Measurements from ENCODE around the gene BMP5. TPM values are rescaled to one million over a fixed set of nuclear protein-coding genes. Genes with fewer than 3 reads are reported as not detected.

BMP5 gene
- total RNA-seq, 3 donors from 2014 or later (not counting 1 experiment from before 2014, with no cell fraction given), result not detected

- Mint-ChIP-seq H3K27ac (no peak overlapping the region), H3K9me3 (peaks cover 4 to 5% of the 10 kb centered on the region in 2 donors), H3K27me3 (ENCODE audit: low read depth in 2 of 2) (no peaks in the 10 kb centered on the region), H3K36me3 (no peaks in the 10 kb centered on the region), H3K4me3 (no peak overlapping the region), H3K4me1 (no peaks in the 10 kb centered on the region)
- no peak for DNase-seq
- no peak for TF ChIP-seq CTCF (IDR thresholded peaks at IDR 0.05)
- no CpG with 5 or more reads among the region's 1 CpG for WGBS (ENCODE audit: insufficient coverage)
- intact Hi-C loops (cut with micrococcal nuclease), result no loop called here
- ATAC-seq, result no peak
- peaks cover 8% of the 10 kb centered on the region for H3K9me3 ChIP-seq (ENCODE audit: control insufficient read depth, insufficient read depth, low read length)
- H3K4me1 ChIP-seq (ENCODE audit: control insufficient read depth, insufficient read depth, low read length), result no peaks in the 10 kb centered on the region
- no peaks in the 10 kb centered on the region for H3K36me3 ChIP-seq (ENCODE audit: control insufficient read depth, insufficient read depth, low read length)
- no peak overlapping the region for H3K4me3 ChIP-seq (ENCODE audit: low read length)
- H3K27me3 ChIP-seq (ENCODE audit: control insufficient read depth, insufficient read depth, low read length), result no peaks in the 10 kb centered on the region
- H3K27ac ChIP-seq (ENCODE audit: low read length), result no peak overlapping the region
Observed at GRCh38 chr6:55812509-55812908, 62.9 kb downstream of the BMP5 start.

DNA sequence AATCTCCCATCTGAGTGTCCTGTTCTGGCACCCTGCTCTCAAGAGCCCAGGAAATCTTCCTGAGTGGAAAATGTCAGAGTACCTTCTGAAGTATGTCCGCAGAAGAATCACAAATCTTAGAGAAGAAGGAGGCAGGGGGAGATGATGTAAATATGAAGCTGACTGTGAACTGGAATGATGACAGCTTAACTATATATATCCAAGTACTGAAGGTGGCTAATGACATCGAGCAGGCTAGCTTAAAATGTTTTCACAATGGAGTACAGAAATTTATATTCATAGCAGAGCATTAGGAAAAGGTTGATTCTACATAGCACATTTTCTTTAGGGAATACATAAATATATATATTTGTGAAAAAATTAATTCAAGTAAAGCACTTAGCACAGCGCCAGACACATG is 64.3 kb downstream of the BMP5 start:
- intact Hi-C loops (cut with micrococcal nuclease), result no loop called here
- H3K9me3 ChIP-seq (ENCODE audit: control insufficient read depth, insufficient read depth, low read length), result peaks cover 8% of the 10 kb centered on the region
- Mint-ChIP-seq H3K4me1 (no peaks in the 10 kb centered on the region), H3K36me3 (no peaks in the 10 kb centered on the region), H3K4me3 (no peak overlapping the region), H3K9me3 (peaks cover 2 to 5% of the 10 kb centered on the region in 2 donors), H3K27ac (no peak overlapping the region), H3K27me3 (ENCODE audit: low read depth in 2 of 2) (no peaks in the 10 kb centered on the region)
- H3K4me3 ChIP-seq (ENCODE audit: low read length), result no peak overlapping the region
- TF ChIP-seq CTCF (IDR thresholded peaks at IDR 0.05), result no peak
- no peak overlapping the region for H3K27ac ChIP-seq (ENCODE audit: low read length)
- H3K27me3 ChIP-seq (ENCODE audit: control insufficient read depth, insufficient read depth, low read length), result no peaks in the 10 kb centered on the region
- DNase-seq (no peak), ATAC-seq (no peak)
- 88% methylated on average over 1 of the region's 3 CpGs for WGBS (ENCODE audit: insufficient coverage)
- no peaks in the 10 kb centered on the region for H3K36me3 ChIP-seq (ENCODE audit: control insufficient read depth, insufficient read depth, low read length)
- H3K4me1 ChIP-seq (ENCODE audit: control insufficient read depth, insufficient read depth, low read length), result no peaks in the 10 kb centered on the region

- Mint-ChIP-seq H3K27me3 (ENCODE audit: low read depth in 2 of 2) (no peaks in the 10 kb centered on the region), H3K4me1 (no peaks in the 10 kb centered on the region), H3K9me3 (peaks cover 12 to 13% of the 10 kb centered on the region in 2 donors), H3K36me3 (no peaks in the 10 kb centered on the region), H3K4me3 (no peak overlapping the region), H3K27ac (no peak overlapping the region)
- 100% methylated on average over 2 of the region's 4 CpGs for WGBS (ENCODE audit: insufficient coverage)
- Histone ChIP-seq H3K27me3 (ENCODE audit: control insufficient read depth, insufficient read depth, low read length) (no peaks in the 10 kb centered on the region), H3K27ac (ENCODE audit: low read length) (no peak overlapping the region), H3K4me3 (ENCODE audit: low read length) (no peak overlapping the region), H3K9me3 (ENCODE audit: control insufficient read depth, insufficient read depth, low read length) (peaks cover 6% of the 10 kb centered on the region), H3K36me3 (ENCODE audit: control insufficient read depth, insufficient read depth, low read length) (no peaks in the 10 kb centered on the region), H3K4me1 (ENCODE audit: control insufficient read depth, insufficient read depth, low read length) (no peaks in the 10 kb centered on the region)
- intact Hi-C loops (cut with micrococcal nuclease), result no loop called here
- ATAC-seq (no peak), DNase-seq (no peak)
- no peak for TF ChIP-seq CTCF (IDR thresholded peaks at IDR 0.05)
Observed at GRCh38 chr6:55802259-55802658, 73.1 kb downstream of the BMP5 start.

GRCh38 chr6:55798571-55798970 is 76.8 kb downstream of the BMP5 start:
- H3K4me3 Mint-ChIP-seq, result no peak overlapping the region
- TF ChIP-seq CTCF (IDR thresholded peaks at IDR 0.05), result no peak
- no peak overlapping the region for H3K27ac Mint-ChIP-seq
- intact Hi-C loops (cut with micrococcal nuclease), result no loop called here
- H3K36me3 Mint-ChIP-seq, result no peaks in the 10 kb centered on the region
- peaks cover 8 to 10% of the 10 kb centered on the region in 2 donors for H3K9me3 Mint-ChIP-seq
- no peak for ATAC-seq
- no peak overlapping the region for H3K4me3 ChIP-seq (ENCODE audit: low read length)
- H3K27me3 ChIP-seq (ENCODE audit: control insufficient read depth, insufficient read depth, low read length), result no peaks in the 10 kb centered on the region
- no peaks in the 10 kb centered on the region for H3K4me1 ChIP-seq (ENCODE audit: control insufficient read depth, insufficient read depth, low read length)
- peaks cover 6% of the 10 kb centered on the region for H3K9me3 ChIP-seq (ENCODE audit: control insufficient read depth, insufficient read depth, low read length)
- no peaks in the 10 kb centered on the region for H3K4me1 Mint-ChIP-seq
- no peak for DNase-seq
- no peaks in the 10 kb centered on the region for H3K27me3 Mint-ChIP-seq (ENCODE audit: low read depth in 2 of 2)
- H3K27ac ChIP-seq (ENCODE audit: low read length), result no peak overlapping the region
- H3K36me3 ChIP-seq (ENCODE audit: control insufficient read depth, insufficient read depth, low read length), result no peaks in the 10 kb centered on the region
